ENCODE results near the gene UEVLD.
A peak's percentile ranks its signal among the peaks of the same experiment; 100 is the strongest.

UEVLD gene

DNA sequence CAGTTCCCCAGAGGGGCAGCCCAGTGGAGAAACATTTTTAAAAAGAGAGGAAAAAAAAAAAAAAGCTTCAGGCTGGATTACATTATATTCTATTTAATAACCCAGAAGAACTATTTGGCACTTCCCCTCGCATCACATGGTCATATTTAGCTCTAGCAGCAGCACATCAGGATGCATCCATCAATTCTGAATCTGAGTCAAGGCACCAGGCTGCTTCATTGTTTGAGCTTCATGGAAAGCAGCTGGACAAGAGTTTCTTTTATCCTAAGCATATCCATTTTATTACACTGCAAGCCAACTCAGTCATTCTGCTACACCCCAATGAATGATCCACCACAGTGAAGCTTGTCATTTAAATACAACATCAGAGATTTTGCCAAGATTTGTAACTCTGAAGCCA is 35.6 kb upstream of the UEVLD start:
- POLR2A ChIA-PET, result interaction anchor here (0.6 to 1.6 kb wide), 2 partner anchors 9 to 71 kb away, joined by 4 to 6 read pairs; partner anchors contain the start of gene SPTY2D1
- Histone ChIP-seq H3K27ac (ENCODE audit: extremely low read depth, low read depth, low read length) (no peak overlapping the region), H3K4me1 (ENCODE audit: control insufficient read depth, insufficient read depth, low read length) (no peaks in the 10 kb centered on the region), H3K9me3 (ENCODE audit: control insufficient read depth, insufficient read depth, low read depth, low read length) (no peaks in the 10 kb centered on the region), H3K4me3 (ENCODE audit: low read depth, low read length) (no peak overlapping the region), H3K36me3 (ENCODE audit: control insufficient read depth in 2 of 2, insufficient read depth in 1 of 2, low read length in 2 of 2) (no peaks in the 10 kb centered on the region)
- CTCF ChIA-PET, result interaction anchor here (0.7 to 1.2 kb wide), 2 partner anchors 9 to 10 kb away, joined by 3 to 4 read pairs; no protein-coding TSS in a partner anchor
- no peak for TF ChIP-seq ZNF19 (tag by site-specific recombination; IDR thresholded peaks at IDR 0.05; ENCODE audit: low read depth)
- TF ChIP-seq ZNF292 (tag by site-specific recombination; IDR thresholded peaks at IDR 0.05; ENCODE audit: borderline replicate concordance, low read depth), result no peak
- TF ChIP-seq, protein P1, sequence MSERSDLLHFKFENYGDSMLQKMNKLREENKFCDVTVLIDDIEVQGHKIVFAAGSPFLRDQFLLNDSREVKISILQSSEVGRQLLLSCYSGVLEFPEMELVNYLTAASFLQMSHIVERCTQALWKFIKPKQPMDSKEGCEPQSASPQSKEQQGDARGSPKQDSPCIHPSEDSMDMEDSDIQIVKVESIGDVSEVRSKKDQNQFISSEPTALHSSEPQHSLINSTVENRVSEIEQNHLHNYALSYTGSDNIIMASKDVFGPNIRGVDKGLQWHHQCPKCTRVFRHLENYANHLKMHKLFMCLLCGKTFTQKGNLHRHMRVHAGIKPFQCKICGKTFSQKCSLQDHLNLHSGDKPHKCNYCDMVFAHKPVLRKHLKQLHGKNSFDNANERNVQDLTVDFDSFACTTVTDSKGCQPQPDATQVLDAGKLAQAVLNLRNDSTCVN (tag by site-specific recombination; optimal IDR thresholded peaks at IDR 0.05), result no peak
- TF ChIP-seq KLF7 (tag by site-specific recombination; IDR thresholded peaks at IDR 0.05; ENCODE audit: borderline replicate concordance), result no peak

DNA sequence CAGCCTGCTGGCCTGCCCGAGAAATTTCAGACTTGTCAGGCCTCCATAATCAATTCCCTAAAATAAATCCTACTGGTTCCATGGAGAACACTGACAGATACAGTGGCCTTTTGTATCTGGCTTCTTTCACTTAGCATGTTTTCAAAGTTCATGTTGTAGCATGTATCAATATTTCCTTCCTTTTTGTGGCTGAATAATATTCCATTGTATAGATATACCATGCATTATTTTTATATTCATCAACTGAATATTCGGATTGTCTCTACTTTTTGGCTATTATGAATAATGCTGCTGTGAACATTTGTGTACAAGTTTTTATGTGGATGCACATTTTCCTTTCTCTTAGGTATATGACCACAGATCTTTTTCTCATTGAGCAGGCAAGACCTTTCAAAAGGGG is 35.2 kb upstream of the UEVLD start:
- Histone ChIP-seq H3K4me3 (ENCODE audit: low read depth, low read length) (no peak overlapping the region), H3K9me3 (ENCODE audit: control insufficient read depth, insufficient read depth, low read depth, low read length) (no peaks in the 10 kb centered on the region), H3K4me1 (ENCODE audit: control insufficient read depth, insufficient read depth, low read length) (no peaks in the 10 kb centered on the region), H3K36me3 (ENCODE audit: control insufficient read depth in 2 of 2, insufficient read depth in 1 of 2, low read length in 2 of 2) (no peaks in the 10 kb centered on the region), H3K27ac (ENCODE audit: extremely low read depth, low read depth, low read length) (no peak overlapping the region)
- TF ChIP-seq ZFP3 (tag by site-specific recombination; IDR thresholded peaks at IDR 0.05; ENCODE audit: low read depth) (no peak), ZNF146 (tag by site-specific recombination; IDR thresholded peaks at IDR 0.05) (peak; percentile 40; the same call in 1 of the 2 replicates)
- CTCF ChIA-PET, result interaction anchor here (1.2 kb wide), 1 partner anchor 9 kb away, joined by 4 read pairs; no protein-coding TSS in a partner anchor
- POLR2A ChIA-PET, result interaction anchor here (1.6 kb wide), 1 partner anchor 10 kb away, joined by 6 read pairs; the partner anchor contains the start of gene SPTY2D1

DNA sequence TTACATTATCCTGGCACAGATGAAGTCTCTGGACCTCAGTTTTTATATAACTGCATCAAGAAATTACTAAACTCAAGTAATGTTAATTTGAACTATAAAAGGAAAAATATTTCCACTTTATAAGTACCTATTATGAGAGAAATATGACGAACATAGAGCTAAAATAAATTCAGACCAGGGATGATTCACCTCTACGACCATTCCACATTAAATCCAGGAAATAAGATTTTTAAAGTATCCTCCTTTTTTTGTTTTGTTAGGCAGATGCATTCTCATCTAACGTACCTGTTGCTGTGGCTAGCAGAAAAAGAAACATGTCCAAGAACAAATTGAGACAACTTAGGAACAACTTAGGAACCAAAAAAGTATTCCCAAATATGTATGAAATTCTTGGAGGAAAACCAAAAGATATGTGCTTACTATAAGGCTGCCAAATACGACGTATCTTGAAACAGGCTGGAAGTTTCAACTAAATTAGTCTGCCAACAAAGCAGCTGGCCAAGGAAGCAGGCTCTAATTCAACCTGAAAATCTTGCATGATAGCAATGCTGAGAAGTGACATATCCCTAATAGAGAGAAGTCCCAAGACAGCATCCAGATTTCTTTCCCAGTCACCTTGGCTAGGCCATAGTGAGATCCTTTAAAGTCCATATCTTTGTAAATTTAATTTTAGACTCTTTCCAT is 29.9 kb upstream of the UEVLD start:
- Histone ChIP-seq H3K36me3 (ENCODE audit: control insufficient read depth in 2 of 2, insufficient read depth in 1 of 2, low read length in 2 of 2) (peaks cover 0 to 27% of the 10 kb centered on the region in 2 experiments; a peak in 1 of 3 replicates), H3K9me3 (ENCODE audit: control insufficient read depth, insufficient read depth, low read depth, low read length) (no peaks in the 10 kb centered on the region), H3K27ac (ENCODE audit: extremely low read depth, low read depth, low read length) (no peak overlapping the region), H3K4me1 (ENCODE audit: control insufficient read depth, insufficient read depth, low read length) (no peaks in the 10 kb centered on the region), H3K4me3 (ENCODE audit: low read depth, low read length) (no peak overlapping the region)
- TF ChIP-seq, protein P2, sequence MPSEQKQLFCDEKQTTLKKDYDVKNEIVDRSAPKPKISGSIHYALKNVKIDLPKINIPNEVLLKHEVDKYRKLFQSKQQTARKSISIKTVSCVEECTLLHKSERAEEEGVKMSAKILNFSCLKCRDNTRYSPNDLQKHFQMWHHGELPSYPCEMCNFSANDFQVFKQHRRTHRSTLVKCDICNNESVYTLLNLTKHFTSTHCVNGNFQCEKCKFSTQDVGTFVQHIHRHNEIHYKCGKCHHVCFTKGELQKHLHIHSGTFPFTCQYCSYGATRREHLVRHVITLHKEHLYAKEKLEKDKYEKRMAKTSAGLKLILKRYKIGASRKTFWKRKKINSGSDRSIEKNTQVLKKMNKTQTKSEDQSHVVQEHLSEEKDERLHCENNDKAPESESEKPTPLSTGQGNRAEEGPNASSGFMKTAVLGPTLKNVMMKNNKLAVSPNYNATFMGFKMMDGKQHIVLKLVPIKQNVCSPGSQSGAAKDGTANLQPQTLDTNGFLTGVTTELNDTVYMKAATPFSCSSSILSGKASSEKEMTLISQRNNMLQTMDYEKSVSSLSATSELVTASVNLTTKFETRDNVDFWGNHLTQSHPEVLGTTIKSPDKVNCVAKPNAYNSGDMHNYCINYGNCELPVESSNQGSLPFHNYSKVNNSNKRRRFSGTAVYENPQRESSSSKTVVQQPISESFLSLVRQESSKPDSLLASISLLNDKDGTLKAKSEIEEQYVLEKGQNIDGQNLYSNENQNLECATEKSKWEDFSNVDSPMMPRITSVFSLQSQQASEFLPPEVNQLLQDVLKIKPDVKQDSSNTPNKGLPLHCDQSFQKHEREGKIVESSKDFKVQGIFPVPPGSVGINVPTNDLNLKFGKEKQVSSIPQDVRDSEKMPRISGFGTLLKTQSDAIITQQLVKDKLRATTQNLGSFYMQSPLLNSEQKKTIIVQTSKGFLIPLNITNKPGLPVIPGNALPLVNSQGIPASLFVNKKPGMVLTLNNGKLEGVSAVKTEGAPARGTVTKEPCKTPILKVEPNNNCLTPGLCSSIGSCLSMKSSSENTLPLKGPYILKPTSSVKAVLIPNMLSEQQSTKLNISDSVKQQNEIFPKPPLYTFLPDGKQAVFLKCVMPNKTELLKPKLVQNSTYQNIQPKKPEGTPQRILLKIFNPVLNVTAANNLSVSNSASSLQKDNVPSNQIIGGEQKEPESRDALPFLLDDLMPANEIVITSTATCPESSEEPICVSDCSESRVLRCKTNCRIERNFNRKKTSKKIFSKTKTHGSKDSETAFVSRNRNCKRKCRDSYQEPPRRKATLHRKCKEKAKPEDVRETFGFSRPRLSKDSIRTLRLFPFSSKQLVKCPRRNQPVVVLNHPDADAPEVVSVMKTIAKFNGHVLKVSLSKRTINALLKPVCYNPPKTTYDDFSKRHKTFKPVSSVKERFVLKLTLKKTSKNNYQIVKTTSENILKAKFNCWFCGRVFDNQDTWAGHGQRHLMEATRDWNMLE (tag by site-specific recombination; conservative IDR thresholded peaks at IDR 0.05; ENCODE audit: low read depth), result no peak
- peak; percentile 51; the same call in 1 of the 2 replicates for TF ChIP-seq SCRT2 (tag by site-specific recombination; IDR thresholded peaks at IDR 0.05)
- POLR2A ChIA-PET, result interaction anchor here (0.6 kb wide), 1 partner anchor 15 kb away, joined by 4 read pairs; no protein-coding TSS in a partner anchor
- CTCF ChIA-PET, result interaction anchor here (1.4 kb wide), 1 partner anchor 8 kb away, joined by 3 read pairs; no protein-coding TSS in a partner anchor

DNA sequence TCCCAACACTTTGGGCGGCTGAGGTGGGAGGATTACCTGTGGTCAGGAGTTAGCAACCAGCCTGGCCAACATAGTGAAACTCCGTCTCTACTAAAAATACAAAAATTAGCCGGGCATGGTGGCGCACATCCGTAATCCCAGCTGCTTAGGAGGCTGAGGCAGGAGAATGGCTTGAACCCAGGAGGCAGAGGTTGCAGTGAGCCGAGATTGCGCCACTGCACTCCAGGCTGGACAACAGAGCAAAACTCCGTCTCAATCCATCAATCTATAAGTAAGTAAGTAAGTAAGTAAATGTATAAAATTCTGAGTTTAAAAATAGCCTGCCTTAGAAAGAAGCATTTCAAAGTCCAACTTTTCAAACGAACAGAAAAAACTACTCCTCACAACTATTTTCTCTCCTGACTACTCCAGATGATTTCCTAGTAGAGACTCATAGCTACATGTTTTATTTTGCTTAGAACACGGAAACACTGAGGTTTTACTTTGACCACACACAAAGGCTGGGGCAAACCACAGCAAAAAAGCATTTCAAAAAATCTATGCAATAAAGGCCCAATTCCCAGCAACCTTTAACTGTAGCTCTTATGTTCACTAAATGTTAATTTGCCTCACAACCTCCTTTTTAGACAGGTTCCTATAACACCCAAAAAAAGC is 29.3 kb upstream of the UEVLD start:
- ChIA-PET POLR2A (no interaction called here), CTCF (interaction anchor here (0.5 to 1.4 kb wide), 2 partner anchors 8 to 158 kb away, joined by 3 read pairs; no protein-coding TSS in a partner anchor)
- Histone ChIP-seq H3K27ac (ENCODE audit: extremely low read depth, low read depth, low read length) (no peak overlapping the region), H3K36me3 (ENCODE audit: control insufficient read depth in 2 of 2, insufficient read depth in 1 of 2, low read length in 2 of 2) (peaks cover 0 to 32% of the 10 kb centered on the region in 2 experiments; a peak in 1 of 3 replicates), H3K4me3 (ENCODE audit: low read depth, low read length) (no peak overlapping the region), H3K4me1 (ENCODE audit: control insufficient read depth, insufficient read depth, low read length) (no peaks in the 10 kb centered on the region), H3K9me3 (ENCODE audit: control insufficient read depth, insufficient read depth, low read depth, low read length) (no peaks in the 10 kb centered on the region)
- TF ChIP-seq ZBTB48 (tag by site-specific recombination; IDR thresholded peaks at IDR 0.05) (no peak), GLIS1 (tag by site-specific recombination; IDR thresholded peaks at IDR 0.05) (no peak), ZNF830 (tag by site-specific recombination; IDR thresholded peaks at IDR 0.05; ENCODE audit: low read depth) (no peak), ZNF521 (tag by site-specific recombination; IDR thresholded peaks at IDR 0.05) (no peak), BCL11B (tag by site-specific recombination; IDR thresholded peaks at IDR 0.05; ENCODE audit: low read depth) (no peak), ZNF112 (tag by site-specific recombination; IDR thresholded peaks at IDR 0.05) (no peak), ZNF510 (tag by site-specific recombination; IDR thresholded peaks at IDR 0.05; ENCODE audit: insufficient replicate concordance) (no peak), IKZF3 (tag by site-specific recombination; IDR thresholded peaks at IDR 0.05) (no peak), ZNF629 (tag by site-specific recombination; IDR thresholded peaks at IDR 0.05) (no peak)
- TF ChIP-seq, protein P3, sequence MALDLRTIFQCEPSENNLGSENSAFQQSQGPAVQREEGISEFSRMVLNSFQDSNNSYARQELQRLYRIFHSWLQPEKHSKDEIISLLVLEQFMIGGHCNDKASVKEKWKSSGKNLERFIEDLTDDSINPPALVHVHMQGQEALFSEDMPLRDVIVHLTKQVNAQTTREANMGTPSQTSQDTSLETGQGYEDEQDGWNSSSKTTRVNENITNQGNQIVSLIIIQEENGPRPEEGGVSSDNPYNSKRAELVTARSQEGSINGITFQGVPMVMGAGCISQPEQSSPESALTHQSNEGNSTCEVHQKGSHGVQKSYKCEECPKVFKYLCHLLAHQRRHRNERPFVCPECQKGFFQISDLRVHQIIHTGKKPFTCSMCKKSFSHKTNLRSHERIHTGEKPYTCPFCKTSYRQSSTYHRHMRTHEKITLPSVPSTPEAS (tag by site-specific recombination; IDR thresholded peaks at IDR 0.05), result no peak

All from HEK293 (cell line).